ENCODE measurements around the gene HDAC10.

Gene HDAC10

GRCh38 chr22:50250555-50251476 lies at the start of gene HDAC10:
Gene HDAC10, minus strand, starts transcription at chr22:50251265. Its CDS starts 233 bp downstream, at chr22:50251032.
- DNase-seq = peak; percentile 51 to 71

GRCh38 chr22:50300620-50301257 lies 49.7 kb upstream of the HDAC10 start:
- DNase-seq = no peak

- no peak for DNase-seq
Measured at GRCh38 chr22:50299785-50300619, 48.9 kb upstream of the HDAC10 start.

DNA sequence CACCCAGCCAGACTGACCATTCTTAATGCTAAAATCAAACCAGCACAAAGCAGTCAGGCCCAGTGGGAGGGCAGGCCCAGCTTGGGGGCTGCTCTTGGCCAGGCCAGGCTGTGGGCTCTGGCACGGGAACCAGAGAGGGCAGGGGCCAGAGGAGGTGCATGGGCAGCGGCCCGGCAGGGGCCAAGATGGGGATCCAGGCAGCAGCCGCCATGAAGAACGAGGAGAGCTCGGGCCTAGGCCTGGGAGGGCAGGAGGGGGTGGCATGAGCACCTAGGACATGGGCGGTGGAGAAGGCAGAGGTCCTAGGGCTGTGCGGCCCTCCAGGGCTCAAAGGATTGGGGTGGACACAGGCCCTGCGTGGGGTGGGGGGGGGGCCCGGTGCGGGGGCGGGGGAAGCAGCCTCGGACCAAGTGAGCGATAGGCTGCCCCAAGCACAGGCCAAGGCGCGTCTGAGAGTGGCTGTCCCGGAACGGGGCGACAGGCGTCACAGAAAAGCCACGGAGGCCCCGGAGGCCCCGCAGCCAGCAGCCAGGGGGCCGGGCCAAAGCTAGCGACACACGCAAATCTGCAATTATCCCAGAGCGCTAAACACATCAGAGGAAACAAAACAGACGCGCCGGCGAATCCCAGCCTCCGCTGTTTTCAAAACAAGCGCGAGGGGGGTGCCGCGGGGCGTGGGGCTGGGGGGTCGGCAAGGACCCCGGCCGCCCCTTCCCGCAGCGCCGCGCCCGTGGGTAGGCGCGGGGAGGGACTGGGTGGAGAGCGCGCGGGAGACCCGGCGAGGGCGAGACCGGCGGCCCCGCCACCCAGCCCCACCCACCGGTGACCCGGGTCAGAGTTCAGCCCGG lies 48.1 kb upstream of the HDAC10 start:
- DNase-seq = no peak

DNA sequence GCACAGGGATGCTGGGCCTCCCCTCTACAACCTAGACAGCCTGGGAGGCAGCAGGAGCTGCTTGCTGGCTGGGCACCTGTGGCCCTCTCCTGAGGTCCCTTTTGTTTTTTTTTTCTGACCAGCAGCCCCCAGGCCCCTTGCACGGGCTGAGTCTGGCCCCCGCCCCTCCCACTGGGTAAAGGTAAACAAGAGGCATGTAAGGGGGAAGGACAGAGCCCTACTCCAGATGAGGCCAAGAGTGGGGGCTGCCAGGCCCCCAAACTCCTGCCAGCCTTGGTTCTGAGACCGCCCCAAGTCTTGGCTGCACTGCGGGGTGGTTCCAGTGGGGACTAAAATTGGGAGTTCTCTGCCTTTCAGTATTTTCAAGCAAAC lies 47.2 kb upstream of the HDAC10 start:
- DNase-seq = no peak

- DNase-seq = no peak
Measured at GRCh38 chr22:50297510-50298265, 46.6 kb upstream of the HDAC10 start.

DNA sequence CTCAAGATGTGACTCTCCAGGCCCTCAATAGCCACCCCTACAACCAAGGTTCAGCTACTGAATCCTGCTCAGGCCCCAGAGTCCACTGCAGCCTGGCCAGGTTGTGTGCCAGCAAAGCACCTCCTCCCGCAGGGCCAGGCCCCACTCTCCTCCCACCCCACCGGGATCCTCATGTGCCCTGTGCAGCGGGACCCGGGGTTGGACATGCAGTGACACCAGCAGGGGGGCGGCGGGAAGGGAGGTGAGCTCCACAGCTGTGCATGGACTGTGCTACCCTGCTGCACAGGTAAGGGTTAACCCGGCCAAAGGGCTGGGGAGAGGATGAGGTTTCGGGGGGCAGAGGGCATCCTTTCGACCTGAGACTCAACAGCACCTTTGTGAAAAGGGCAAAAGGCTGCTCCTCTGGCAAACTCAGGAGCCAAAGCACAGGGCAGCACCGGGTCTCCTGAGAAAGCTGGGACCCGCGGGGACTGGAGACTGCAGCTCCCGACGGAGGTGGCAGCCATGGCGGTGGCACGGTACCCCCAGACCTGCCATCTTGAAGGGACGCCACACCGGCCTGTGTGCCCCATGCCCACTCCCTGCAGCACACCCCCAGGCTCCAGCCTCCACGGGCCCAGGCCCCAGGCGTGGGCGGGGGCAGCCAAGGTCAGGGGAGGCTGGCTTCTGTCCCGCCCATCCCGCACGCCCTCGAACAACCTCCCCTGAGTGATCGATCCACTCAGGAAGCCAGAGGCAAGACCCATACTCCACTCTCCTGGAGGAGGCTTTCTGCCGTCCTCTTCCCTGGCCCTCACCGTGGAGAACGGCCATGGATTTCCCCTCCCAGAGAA lies 45.8 kb upstream of the HDAC10 start:
- DNase-seq = no peak

- no peak for DNase-seq
Measured at GRCh38 chr22:50294319-50294656, 43.2 kb upstream of the HDAC10 start.

DNA sequence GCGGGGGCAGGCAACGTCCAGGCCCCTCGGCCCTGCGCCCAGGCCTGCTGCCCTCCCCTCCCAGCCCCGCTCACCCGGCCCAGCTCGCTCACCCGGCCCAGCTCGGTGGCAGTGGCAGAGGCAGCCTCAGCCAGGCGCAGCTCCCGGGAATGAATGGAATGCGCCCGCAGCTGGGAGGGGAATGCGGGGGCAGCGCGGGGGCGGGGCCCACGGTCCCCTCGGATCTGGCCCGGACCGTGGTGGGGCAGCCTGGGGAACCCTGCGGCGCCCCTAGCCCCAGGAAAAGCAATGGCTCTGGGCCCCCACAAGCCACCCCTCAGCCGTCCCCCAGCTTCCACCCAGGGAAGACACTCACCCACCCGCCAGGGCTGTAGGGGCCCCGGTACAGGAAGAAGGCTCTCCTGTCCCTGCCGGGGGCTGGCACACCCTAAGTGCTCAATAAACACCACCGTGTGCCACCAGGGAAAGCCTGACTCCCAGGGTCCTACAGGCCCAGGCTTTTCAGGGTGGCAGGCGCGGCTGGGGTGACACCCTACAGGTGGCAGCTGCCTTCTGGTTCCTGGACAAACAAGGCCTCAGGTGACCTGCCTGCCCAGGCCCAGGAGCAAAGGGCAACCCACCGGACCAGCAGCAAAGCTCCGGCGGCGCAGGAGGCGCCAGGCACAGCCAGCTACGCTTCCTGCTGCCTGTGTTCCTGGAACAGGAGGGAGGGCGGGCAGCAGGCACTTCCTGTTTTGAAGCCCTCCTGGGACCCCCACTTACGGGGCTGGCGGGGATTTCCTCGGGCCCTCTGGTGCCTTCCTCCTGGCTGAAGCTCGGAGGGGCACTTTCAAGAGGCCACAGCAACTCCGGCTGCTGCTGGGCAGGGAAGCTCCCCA lies 42.6 kb upstream of the HDAC10 start:
- no peak for DNase-seq

DNA sequence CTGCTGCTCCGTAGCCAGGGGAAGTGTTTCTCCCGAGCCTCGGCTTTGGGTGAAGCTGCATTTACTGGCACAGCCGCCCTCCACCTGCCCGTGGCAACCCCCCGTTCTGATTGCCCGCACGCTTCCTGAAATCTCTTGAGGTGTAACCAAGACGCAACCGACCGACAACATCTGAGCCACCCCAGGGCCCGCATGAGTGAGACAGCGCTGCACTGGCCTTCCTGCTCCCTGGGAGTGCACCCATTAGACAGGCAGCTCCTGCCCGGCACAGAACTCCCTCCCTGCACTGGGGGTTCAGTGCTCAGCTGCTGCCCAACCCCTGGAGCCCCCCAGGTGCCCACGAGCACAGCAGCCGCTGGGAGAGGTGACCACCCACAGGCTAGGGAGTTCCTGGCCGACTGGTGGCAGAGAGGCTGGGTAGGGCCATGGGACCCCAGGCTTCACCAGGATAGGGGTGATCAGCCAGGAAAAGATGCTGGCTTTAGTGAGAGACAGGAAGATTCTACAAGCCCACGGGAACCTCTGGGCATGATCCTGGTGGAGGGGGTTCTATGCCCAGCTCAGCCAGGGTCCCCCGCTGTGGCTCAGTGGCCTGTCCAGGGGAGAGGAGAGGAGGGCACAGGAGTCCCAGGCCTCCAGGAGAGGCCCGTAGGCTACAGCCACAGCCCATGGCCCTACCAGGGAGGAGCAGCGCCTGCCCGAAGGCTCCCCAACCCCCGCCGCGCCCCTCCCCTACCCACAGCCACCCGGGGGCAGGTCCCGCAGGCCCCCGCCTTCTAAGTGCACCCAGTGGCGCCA lies 41.8 kb upstream of the HDAC10 start:
- DNase-seq = no peak

DNA sequence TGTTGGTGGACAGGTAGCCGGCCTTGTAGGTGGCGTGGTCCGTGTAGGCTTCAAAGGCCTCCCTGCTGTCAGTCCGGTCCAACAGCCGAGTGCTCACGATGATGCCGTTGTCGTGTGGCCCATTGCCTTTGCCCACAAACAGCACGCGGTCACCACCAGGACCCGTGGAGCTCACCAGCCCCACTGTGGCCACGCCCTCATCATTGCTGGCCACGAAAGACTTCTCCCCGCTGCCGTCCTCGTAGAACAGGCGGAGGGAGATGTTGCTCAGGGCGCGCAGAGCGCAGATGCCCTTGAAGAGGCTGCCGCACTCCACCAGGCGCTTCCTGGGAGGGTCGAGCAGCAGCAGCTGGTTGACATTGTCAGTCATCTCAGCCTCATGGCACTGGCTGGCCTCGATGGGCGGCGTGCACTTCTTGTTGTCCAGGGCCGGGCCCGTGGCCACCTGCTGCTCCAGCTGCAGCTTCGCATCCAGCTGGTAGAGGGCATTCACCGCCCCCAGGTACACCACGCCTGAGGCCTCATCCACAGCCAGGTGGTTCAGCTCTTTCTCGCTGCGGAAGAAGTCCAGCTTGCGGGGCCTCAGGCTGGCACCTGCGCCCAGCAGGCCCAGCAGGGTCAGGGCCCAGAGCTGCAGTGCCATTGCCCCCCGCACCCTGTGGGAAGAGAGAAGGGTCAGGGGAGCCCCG lies 39.0 kb upstream of the HDAC10 start:
- no peak for DNase-seq

GRCh38 chr22:50289151-50289941 lies 38.3 kb upstream of the HDAC10 start:
- DNase-seq = no peak

DNA sequence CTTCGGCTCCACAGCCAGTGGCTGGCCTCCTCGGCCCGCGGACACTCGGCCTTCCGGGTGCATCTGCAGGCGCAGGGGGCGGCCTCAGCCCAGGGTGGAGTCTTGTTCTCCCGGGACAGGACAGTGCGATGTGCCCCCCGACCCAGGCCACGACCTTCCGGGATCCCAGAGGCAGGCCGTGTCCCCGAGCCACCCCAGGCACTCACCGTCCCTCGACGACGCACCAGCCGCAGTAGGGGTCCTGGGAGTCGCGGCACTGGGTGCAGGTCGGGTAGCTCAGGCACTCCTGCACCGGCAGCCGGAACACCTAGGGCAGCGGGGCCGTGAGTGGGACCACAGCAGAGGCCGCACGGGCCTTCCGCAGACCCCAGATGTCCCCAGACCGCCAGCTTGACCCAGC lies 36.7 kb upstream of the HDAC10 start:
- DNase-seq = no peak

DNA sequence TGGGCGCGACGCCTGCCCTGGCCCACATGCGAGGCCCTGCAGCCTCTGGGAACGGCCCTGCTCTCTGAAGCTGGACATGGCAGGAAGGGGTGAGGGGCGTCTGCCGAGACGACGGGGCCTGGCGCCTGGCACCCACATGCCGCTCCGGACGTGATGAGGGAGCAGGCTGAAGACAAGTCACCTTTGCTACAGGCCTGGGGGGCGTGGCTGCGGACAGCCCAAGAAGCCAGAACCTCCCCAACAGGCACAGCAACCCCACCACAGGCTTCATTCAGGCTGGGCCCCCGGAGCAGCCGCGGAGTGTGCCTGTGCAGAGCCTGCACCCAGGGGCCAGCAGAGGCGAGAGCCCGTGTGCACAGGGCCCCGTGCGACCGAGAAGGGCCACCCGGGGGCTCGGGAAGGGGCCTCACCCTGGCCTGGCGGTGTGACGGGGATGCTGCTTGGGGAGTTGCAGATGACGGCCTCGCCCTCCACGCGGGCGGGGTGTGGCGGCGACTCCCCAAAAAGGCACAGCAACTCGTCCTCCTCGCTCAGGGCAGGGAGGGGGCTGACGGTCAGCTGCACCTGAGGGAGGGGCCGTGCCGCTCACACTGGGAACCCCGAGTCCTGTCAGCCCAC lies 35.7 kb upstream of the HDAC10 start:
- no peak for DNase-seq

DNA sequence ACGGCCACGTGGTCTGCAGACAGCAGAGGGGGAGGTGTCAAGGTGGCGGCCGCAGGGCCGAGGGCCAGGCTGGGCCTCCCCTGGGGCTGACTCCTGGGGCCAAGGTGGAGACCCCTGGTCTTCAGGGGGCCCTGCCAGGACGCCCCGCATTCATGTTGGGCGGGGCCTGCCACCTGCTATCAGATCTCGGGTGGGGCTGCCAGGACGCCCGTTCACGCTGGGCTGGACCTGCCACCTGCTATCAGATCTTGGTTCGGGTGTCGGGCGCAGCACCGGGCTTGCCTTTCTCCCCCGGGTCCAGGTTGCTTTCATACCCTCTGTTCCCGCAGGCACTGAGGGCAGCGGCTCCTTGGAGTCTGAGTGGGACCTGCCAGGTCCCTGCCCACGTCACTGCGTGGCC lies 35.2 kb upstream of the HDAC10 start:
- no peak for DNase-seq

DNA sequence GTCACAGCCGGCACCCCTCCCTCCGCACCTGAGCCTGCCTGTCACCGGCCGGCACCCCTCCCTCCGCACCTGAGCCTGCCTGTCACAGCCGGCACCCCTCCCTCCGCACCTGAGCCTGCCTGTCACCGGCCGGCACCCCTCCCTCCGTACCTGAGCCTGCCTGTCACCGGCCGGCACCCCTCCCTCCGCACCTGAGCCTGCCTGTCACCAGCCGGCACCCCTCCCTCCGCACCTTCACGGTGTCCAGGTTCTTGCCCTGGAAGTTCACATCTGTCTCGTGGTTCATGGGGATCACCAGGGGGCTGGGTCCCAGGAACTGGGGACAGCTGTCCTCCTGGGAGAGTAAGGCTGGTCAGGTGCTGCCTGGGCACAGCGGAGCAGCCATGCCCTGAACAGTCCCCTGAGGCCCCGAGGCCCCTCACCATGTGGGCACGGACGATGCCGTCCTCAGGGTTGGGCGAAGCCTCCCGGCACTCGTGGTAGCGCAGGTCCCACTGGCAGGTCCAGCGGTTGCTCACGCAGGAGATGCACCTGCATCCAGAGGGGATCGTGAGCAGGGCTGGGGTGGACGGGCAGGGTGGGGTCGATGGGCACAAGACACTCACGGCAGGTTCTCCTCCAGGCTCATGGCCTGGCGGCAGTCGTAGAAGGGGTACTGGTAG lies 34.6 kb upstream of the HDAC10 start:
- DNase-seq = no peak

Data from NCI-H2081 (cell line).